GM19043 (cell line): ENCODE measurements around the gene KCNMB2.
"Not testable (repeated sequence)": the region's sequence is repeated elsewhere in the genome, so short reads cannot be mapped to it uniquely, and the experiment has no call there.

Experiments
- ATAC-seq: cut with Tn5 transposase; IDR thresholded peaks from one replicate; pipeline ENCODE4 v1.9.1; 2021; ENCODE audit warnings: low read depth; ENCODE audit not compliant: unreplicated experiment

KCNMB2 gene

GRCh38 chr3:178745861-178746655, 209.8 kb downstream of the KCNMB2 start:
- not testable (repeated sequence) for ATAC-seq

GRCh38 chr3:178748874-178749273, 212.6 kb downstream of the KCNMB2 start:
- no peak for ATAC-seq

GRCh38 chr3:178749471-178749870, 213.2 kb downstream of the KCNMB2 start:
- ATAC-seq, result no peak

DNA sequence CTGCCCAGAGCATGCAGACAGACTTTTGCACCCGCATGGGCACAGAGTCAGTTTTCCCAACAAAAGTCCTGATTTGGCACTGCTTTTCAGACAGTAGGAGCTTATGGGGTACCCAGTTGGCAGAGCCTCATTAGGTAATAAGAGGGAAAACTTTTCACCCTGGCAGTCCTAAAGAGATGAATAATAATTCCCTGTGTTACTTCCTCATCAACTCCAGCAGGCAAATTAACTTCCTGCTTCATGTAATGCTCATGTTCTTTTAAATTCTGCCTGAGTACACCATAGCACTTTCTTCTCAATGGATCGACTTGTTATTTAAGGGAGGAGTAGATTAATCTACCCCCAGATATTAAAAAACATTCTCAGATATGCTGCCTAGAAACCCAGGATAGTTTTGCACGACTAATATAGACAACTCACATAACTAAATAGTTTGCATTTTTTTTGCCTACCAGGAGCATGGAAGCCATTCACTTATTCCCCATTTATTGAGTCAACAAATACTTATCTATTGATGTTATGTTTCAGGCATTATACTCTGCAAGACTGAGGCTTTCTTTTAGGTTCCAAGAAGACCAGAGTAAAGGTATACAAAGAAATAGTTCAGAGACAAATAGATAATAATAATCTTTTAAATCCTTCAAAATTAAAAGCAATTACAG, 214.5 kb downstream of the KCNMB2 start:
- ATAC-seq, result no peak

GRCh38 chr3:178752843-178753242, 216.6 kb downstream of the KCNMB2 start:
- no peak for ATAC-seq

GRCh38 chr3:178754852-178755510, 218.7 kb downstream of the KCNMB2 start:
- no peak for ATAC-seq

DNA sequence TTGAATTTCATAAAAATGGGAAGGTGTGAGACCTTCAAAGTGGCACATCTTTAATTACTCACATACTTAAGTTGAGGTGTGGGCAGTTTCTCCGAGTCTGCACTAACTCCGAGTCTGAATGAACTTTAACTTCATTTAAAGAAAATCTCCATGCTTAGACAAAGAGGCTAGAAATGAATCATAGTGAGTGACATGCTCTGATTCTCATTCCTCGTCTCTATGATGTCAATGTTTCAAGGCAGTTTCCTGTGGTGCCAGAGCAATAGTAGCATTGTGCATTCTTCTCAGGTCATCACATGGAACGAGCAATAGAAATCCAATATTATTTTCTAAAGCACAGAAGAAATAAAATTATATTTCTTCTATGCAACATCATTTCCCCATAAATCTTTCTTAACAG, 224.8 kb downstream of the KCNMB2 start:
- ATAC-seq, result no peak

GRCh38 chr3:178761461-178761860, 225.2 kb downstream of the KCNMB2 start:
- ATAC-seq, result no peak

DNA sequence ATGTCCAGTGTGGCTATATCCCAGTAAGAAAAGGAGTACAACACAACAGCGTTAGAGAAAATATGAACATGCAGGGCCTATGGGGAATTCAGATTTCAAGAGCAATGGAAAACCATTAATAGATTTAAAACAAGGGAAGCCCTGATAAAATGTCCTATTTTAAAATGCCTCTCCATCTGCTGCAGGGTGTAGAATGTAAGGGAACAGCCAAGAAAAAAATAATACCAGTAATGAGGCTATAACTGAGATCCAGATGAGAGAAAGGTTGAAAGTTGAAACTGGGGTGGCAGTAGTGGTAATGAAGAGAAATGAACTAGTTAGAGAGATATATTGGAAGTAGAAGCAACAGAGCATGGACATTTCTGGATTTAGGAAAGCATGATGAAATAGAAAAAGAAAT, 226.1 kb downstream of the KCNMB2 start:
- no peak for ATAC-seq

GRCh38 chr3:178765472-178765871, 229.2 kb downstream of the KCNMB2 start:
- ATAC-seq, result no peak

- no peak for ATAC-seq
These were observed 231.3 kb downstream of the KCNMB2 start for GRCh38 chr3:178767581-178767980.

- peak; percentile 85 for ATAC-seq
These were observed 232.0 kb downstream of the KCNMB2 start for GRCh38 chr3:178768072-178768864.

DNA sequence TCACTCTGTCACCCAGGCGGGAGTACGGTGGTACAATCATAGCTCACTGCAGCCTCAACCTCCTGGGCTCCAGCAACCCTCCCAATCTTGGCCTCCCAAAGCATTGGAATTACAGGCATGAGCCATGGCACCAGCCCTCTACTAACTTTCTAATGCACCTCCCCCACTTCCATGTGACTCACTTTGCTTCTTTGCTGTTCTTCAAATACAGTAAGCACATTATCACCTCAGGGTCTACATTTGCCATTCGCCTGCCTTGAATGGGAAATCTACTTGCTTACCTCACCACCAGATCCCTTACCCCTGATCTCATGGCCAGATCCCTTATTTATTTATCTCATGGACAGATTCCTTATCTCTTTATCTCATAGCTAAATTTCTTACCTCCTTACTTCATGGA, 235.3 kb downstream of the KCNMB2 start:
- ATAC-seq, result no peak

- ATAC-seq, result no peak
These were observed 236.5 kb downstream of the KCNMB2 start for GRCh38 chr3:178772746-178773145.

GRCh38 chr3:178773358-178773757, 237.1 kb downstream of the KCNMB2 start:
- ATAC-seq, result no peak

GRCh38 chr3:178777718-178778411, 241.6 kb downstream of the KCNMB2 start:
- ATAC-seq, result no peak

- ATAC-seq, result no peak
These were observed 242.4 kb downstream of the KCNMB2 start for GRCh38 chr3:178778589-178778988.

GRCh38 chr3:178785961-178786360, 249.7 kb downstream of the KCNMB2 start:
- ATAC-seq, result no peak

DNA sequence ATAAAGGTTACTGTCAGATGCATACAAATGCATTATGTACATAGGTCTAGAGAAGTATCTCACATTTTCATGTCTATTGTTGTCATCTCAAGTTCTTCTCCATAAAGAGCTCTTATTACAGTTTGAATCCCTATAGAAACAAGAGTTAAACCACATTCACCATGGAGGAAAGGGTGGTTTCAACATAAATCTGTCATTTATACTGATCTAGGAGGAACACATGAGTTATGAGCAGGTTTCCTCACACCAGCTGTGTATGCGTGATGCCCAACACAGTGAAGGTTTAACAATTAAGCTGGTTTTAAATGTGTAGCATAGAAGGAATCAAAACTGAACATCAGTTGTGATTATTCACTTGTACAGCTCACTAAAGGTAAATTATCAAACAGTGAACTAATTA, 251.7 kb downstream of the KCNMB2 start:
- no peak for ATAC-seq

GRCh38 chr3:178794711-178795110, 258.5 kb downstream of the KCNMB2 start:
- ATAC-seq, result no peak
